ENCODE measurements around the gene TOLLIP.

Gene TOLLIP

DNA sequence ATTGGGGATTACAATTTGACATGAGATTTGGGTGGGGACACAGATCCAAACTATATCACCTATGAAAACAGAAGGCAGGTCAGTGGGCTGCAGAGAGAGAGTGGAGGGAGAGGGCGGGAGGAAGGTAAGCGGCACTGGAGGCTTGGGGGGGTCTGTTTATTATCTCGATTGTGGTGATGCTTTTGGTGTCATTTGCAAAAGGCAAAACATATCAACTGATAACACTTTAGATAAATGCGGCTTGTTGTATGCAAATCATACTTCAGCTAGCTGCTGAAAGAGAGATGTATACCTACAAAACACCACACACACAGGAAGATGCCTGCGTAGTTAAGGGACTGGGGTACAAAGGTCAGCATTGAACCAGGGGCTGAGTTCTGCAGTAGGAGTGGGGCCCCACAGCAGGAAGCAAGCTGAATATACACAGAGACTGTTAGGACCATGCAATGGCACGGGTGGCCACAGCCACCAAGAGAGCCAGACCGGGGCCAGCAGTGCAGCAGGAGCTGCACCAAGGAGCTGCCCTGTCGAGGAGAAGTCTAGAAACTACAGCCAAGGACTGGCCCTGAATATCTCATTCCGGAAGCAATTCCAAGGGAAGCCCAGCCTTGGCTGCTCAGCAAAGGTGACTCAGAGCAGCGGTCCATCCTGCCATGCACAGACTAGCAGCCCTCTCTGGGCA, 23.8 kb upstream of the TOLLIP start:
- no peak for DNase-seq (ENCODE audit: low spot score)
- TF ChIP-seq, protein P1, sequence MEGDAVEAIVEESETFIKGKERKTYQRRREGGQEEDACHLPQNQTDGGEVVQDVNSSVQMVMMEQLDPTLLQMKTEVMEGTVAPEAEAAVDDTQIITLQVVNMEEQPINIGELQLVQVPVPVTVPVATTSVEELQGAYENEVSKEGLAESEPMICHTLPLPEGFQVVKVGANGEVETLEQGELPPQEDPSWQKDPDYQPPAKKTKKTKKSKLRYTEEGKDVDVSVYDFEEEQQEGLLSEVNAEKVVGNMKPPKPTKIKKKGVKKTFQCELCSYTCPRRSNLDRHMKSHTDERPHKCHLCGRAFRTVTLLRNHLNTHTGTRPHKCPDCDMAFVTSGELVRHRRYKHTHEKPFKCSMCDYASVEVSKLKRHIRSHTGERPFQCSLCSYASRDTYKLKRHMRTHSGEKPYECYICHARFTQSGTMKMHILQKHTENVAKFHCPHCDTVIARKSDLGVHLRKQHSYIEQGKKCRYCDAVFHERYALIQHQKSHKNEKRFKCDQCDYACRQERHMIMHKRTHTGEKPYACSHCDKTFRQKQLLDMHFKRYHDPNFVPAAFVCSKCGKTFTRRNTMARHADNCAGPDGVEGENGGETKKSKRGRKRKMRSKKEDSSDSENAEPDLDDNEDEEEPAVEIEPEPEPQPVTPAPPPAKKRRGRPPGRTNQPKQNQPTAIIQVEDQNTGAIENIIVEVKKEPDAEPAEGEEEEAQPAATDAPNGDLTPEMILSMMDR (IDR thresholded peaks at IDR 0.05; ENCODE audit: borderline replicate concordance, control extremely low read depth, extremely low read depth, insufficient read depth, missing control alignments) = no peak
- in situ Hi-C loops (cut with MboI; ENCODE audit: low sequenced_read_pairs, unreplicated experiment) = no loop called here

DNA sequence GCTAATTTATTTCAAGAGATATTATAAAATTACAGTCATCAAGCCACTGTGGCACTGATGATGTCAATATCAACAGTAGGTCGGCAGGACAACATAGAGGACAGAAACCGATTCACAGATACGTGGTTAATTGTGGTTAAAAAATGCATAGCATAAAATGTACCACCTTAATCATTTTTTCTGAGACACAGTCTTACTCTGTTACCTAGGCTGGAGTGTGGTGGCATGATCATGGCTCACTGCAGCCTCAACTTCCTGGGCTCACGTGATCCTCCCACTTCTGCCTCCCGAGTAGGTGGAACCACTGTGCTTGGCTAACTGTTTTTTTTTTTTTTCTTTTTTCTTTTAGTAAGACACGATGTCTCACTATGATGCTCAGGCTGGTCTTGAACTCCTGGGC, 21.0 kb upstream of the TOLLIP start:
- TF ChIP-seq, protein P1 (IDR thresholded peaks at IDR 0.05; ENCODE audit: borderline replicate concordance, control extremely low read depth, extremely low read depth, insufficient read depth, missing control alignments) = no peak
- DNase-seq (ENCODE audit: low spot score) = no peak
- in situ Hi-C loops (cut with MboI; ENCODE audit: low sequenced_read_pairs, unreplicated experiment) = no loop called here

DNA sequence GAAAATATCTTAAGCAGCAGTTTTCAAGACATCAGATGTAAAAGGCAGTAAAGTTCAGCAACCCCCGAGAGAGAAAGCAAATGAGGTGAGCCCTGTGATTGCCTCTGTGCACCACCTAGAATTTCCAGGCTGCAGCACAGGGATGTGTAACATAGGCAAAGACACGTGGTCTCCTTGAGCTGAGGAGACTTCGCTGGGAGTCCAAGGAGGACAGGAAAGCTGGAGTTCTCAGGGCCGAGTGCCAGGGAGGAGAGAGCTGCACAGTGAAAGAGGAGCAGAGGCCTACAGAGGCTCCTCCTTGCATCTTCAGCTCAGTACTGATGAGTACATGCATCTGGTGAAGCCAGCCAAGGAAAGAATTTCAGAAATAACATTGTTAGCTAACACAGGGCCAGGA, 17.6 kb upstream of the TOLLIP start:
- no peak for DNase-seq (ENCODE audit: low spot score)
- TF ChIP-seq, protein P1 (IDR thresholded peaks at IDR 0.05; ENCODE audit: borderline replicate concordance, control extremely low read depth, extremely low read depth, insufficient read depth, missing control alignments) = no peak
- in situ Hi-C loops (cut with MboI; ENCODE audit: low sequenced_read_pairs, unreplicated experiment) = no loop called here

DNA sequence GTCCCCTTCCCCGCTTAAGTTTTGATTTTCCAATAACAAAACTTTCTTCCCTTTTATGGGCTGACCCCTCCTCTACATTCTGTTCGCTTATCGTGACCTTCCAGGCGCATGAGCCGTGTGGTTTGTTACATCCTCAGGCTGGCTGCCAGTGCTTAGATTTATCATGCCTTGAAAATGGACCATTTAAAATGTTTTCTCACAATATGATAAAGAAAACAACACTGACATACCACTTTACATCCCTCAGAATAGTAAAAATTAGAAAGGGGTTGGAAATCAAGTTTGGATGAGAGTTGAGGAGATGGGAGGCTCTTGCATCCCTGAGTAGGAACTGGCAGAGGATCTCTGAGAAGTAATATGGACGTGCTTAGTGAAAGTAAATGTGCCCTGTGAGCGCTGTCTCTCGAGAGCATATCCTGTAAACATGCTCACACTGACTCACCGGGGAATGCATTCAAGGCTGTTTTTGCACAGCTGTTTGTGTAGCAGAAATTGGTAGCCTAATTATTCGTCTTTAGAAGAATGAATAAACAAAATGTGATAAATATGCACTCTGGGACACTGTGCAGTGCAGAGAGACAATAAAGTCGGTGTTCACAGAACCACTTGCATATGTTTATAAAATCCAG, 17.1 kb upstream of the TOLLIP start:
- in situ Hi-C loops (cut with MboI; ENCODE audit: low sequenced_read_pairs, unreplicated experiment) = no loop called here
- TF ChIP-seq, protein P1 (IDR thresholded peaks at IDR 0.05; ENCODE audit: borderline replicate concordance, control extremely low read depth, extremely low read depth, insufficient read depth, missing control alignments) = no peak
- DNase-seq (ENCODE audit: low spot score) = no peak

DNA sequence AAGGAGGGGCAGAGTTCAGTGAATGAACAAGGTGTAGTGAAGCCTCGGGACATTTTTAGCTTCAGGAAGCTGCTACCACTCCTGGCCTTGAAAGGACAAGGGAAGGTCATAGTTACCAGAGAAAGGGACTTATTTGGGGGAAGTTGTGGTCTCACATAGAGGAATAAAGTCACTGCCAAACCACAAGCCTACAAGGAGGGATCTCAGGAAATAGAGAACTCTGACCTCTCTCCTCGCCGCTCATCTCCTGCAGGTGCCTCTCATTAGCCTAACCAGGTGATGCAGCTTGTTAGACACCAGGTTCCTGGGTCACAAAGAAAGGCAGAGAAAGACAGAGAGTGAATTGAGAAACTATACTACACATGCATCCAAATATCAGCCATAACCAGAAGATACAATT, 14.3 kb upstream of the TOLLIP start:
- TF ChIP-seq, protein P1 (IDR thresholded peaks at IDR 0.05; ENCODE audit: borderline replicate concordance, control extremely low read depth, extremely low read depth, insufficient read depth, missing control alignments) = no peak
- no peak for DNase-seq (ENCODE audit: low spot score)
- in situ Hi-C loops (cut with MboI; ENCODE audit: low sequenced_read_pairs, unreplicated experiment) = no loop called here

GRCh38 chr11:1317993-1318392, 8.6 kb upstream of the TOLLIP start:
- DNase-seq (ENCODE audit: low spot score) = no peak
- TF ChIP-seq, protein P1 (IDR thresholded peaks at IDR 0.05; ENCODE audit: borderline replicate concordance, control extremely low read depth, extremely low read depth, insufficient read depth, missing control alignments) = no peak
- in situ Hi-C loops (cut with MboI; ENCODE audit: low sequenced_read_pairs, unreplicated experiment) = no loop called here

All from GM13976 (cell line).